IPS DF 6.9 (cell line): ENCODE data around the gene DACT3.

Experiments
- DNase-seq: peaks from one replicate; pipeline ENCODE4 v3.0.0-alpha.2; 2013; ENCODE audit warnings: low read depth, low spot score
- H3K27ac ChIP-seq: one replicate; pipeline ENCODE4 v1.5.1; 2013; ENCODE audit warnings: low read length, control low read depth
- H3K27me3 ChIP-seq: 2 replicates; pipeline ENCODE4 v1.6.1; 2013; ENCODE audit warnings: mild to moderate bottlenecking, low read length; ENCODE audit not compliant: control insufficient read depth, insufficient read depth
- H3K36me3 ChIP-seq: 2 replicates; pipeline ENCODE4 v1.6.1; 2013; ENCODE audit warnings: low read length; ENCODE audit not compliant: control insufficient read depth, insufficient read depth
- H3K4me1 ChIP-seq: 2 replicates; pipeline ENCODE4 v1.6.1; 2013; ENCODE audit warnings: low read length; ENCODE audit not compliant: control insufficient read depth, insufficient read depth
- H3K4me3 ChIP-seq: 2 replicates; pipeline ENCODE4 v1.5.1; 2013; ENCODE audit warnings: mild to moderate bottlenecking, low read length
- H3K9me3 ChIP-seq: 2 replicates; pipeline ENCODE4 v1.6.1; 2013; ENCODE audit warnings: low read length, inconsistent platforms; ENCODE audit not compliant: control insufficient read depth, insufficient read depth
- WGBS: extraction: QIAGEN DNeasy Blood & Tissue Kit; methylation state at CpG from one replicate; pipeline ENCODE4 v1.1.7; 2013; ENCODE audit warnings: mixed read lengths, missing lambda C conversion rate; ENCODE audit not compliant: insufficient read length, insufficient coverage; 5-methylcytosine and 5-hydroxymethylcytosine counted together

Gene DACT3

DNA sequence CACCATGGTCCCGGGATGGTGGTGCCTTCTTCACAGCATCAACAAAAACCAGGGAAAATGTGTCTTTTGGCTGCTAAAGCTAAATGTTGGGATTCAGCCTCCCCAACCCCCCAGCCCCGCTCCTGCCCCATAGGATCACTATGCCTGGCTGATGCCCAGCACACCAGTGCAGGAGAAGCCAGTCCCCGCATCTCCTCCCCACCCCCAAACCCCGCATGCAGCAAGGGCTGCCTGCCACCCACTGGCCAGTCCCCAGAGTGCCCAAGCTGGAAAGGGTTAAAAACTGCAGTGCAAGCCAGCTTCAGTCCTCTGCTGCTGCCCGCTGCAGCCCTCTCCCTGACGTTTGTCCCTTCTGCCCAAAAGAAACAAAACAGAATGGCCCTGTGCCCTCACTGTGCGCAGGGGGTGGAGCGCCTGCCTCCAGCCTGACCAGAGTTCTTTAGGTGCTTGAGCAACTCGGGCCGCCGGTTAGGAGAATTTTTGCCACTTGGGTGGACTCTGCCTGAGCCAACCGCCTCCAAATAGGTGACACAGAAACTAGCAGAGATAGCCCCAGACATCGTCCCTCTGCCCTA is 56.1 kb downstream of the DACT3 start:
- no CpG with 5 or more reads among the region's 13 CpGs for WGBS
- DNase-seq = no peak

DNA sequence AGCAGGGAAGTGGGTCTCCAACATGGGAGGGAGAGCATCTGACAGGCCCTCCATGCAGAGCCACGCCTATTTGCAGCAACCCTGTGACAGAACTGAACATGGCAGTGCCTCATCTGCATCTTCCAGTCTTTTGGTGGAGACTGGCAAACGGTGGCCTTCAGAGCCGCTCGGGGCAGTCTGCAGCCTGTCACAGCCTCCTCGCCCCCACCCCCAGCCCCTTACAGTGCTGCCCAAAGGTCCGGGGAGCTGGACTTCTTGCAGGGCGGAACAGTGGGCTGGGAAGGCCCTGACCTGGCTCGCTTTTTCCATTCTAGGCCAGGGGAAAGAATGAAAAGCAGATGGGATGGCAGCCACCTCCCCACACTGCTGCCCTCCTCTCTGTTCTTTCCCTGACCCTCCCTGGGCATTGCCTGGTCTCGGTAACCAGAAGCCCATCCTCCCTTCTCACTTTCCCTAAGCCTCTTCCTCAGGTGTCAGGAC is 57.2 kb downstream of the DACT3 start:
- no peak for DNase-seq
- Histone ChIP-seq H3K27me3 (no peaks in the 10 kb centered on the region), H3K27ac (no peak overlapping the region), H3K36me3 (peaks cover 19% of the 10 kb centered on the region), H3K9me3 (no peaks in the 10 kb centered on the region), H3K4me3 (no peak overlapping the region), H3K4me1 (peaks cover 3% of the 10 kb centered on the region)
- no CpG with 5 or more reads among the region's 9 CpGs for WGBS

More for the DNA sequence above, 56.1 kb downstream of the DACT3 start:
- Histone ChIP-seq H3K9me3 (no peaks in the 10 kb centered on the region), H3K27me3 (no peaks in the 10 kb centered on the region), H3K4me1 (peaks cover 3% of the 10 kb centered on the region), H3K27ac (no peak overlapping the region), H3K36me3 (peaks cover 27% of the 10 kb centered on the region), H3K4me3 (no peak overlapping the region)

DNA sequence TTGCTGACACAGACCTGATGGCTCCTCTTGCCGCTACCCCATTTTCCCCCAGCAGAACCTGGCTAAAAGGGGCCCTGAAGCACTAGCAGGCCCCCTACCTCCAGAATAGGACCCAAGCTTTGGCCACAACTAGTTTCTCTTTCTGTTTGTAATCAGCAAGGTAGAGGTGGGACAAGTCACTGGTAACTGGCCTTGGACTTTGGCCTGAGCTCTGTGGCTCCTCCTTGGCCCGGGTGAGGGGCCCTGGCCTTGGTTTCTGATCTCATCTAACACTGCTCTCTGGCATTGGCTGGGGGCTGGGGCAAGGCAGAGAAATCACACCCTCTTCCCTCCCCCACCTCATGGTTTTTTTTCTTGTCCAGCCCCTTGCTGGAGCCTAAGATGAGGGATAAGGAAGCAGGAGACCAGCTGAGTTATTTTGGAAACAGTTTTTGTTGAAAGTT is 57.8 kb downstream of the DACT3 start:
- no peak overlapping the region for H3K4me3 ChIP-seq
- peaks cover 3% of the 10 kb centered on the region for H3K4me1 ChIP-seq
- H3K9me3 ChIP-seq = no peaks in the 10 kb centered on the region
- H3K27me3 ChIP-seq = no peaks in the 10 kb centered on the region
- DNase-seq = no peak
- H3K36me3 ChIP-seq = peaks cover 13% of the 10 kb centered on the region
- no peak overlapping the region for H3K27ac ChIP-seq
- WGBS = no CpG with 5 or more reads among the region's 2 CpGs

DNA sequence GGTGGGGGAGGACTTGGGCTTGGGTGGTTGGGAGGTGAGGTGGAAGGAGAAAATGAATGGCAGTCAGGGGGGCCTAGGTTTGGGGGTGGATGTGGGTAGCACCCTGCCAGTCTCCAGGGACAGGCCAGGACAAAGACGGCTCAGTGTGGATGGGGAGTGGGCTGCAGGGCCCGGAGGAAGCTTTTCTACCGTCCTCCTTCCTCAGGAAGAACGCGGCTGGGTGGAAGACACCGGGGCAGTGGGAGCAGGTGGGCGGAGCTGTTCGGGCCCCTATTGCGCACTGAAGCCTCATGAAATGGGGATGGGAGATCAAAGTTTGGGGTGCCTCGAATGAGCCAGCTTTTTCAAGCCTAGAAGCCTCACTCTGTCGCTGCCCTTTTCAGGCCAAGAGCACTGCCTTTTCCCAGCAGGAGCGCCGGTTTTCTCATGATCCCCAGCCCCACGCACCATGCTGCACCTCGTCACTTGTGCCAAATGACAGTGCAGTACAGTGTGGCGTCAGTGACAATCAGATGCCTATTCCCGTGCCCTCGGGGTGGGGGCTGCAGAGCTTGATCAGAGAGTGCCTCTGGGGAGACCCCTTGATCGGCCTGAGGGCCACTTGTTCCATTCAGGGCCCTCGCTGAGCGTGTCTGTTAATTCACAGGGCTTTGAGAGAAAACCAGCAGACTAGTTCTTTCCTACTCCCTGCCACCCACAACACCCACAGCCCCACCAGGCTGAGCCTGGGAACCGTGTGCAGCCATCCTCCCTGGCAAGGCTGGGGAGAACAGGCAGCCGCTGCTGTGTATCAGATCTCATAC is 58.4 kb downstream of the DACT3 start:
- Histone ChIP-seq H3K27me3 (no peaks in the 10 kb centered on the region), H3K27ac (no peak overlapping the region), H3K9me3 (no peaks in the 10 kb centered on the region), H3K36me3 (peaks cover 11% of the 10 kb centered on the region), H3K4me1 (peaks cover 3% of the 10 kb centered on the region), H3K4me3 (peak overlapping the region; percentile 53; the same call in 1 of the 2 replicates)
- no peak for DNase-seq
- no CpG with 5 or more reads among the region's 23 CpGs for WGBS

DNA sequence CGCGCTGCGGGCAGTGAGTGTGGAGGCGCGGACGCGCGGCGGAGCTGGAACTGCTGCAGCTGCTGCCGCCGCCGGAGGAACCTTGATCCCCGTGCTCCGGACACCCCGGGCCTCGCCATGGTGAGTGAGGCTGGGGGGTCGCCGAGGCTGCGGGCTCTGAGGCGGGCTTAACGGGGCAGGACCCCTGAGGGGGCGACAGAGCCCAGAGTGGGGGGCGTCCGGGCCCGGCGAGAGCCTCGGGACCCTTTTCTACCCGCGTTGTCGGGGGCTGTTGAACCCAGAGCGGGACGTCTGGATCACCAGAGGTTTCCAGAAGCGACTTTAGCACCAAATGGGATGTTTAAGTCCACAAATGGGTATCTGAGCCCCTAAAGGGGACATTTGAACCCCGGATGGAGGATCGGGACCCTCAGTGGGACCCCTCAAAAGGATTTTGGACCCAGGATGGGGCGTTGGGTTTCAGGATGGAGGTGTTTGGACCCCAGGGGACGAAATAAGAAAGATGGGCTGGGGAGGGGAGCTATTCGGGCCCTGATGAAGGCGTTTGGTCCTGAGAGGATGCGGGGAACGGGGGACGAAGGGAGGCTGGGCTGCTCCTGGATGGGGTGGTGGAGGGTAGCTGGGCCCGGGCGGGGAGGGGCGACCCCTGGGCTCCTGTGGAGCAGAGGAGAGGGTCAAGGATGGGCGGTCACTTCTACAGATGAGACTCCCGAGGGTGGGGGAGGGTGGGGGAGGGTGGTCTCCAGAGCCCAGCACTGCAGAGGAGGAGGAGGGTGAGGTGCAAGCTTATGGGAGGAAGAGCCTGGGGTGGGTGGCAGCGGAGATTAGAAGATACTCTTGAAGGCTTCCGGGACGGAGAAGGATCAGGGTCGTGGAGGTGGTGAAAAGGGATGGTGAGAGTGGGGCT is 59.4 kb downstream of the DACT3 start, which contains the start of gene CALM3:
Gene CALM3, plus strand, starts transcription at position 13 of the 907 bp plus-strand sequence. Its CDS starts 105 bp downstream, at position 118.
- no peak for DNase-seq
- Histone ChIP-seq H3K9me3 (no peaks in the 10 kb centered on the region), H3K27ac (no peak within 1 kb of the TSS), H3K4me3 (peak within 1 kb of the TSS; percentile 53), H3K4me1 (peaks cover 3% of the 10 kb centered on the region), H3K36me3 (peaks cover 4% of the 10 kb centered on the region; the same call in 1 of the 2 replicates), H3K27me3 (no peaks in the 10 kb centered on the region)
- no CpG with 5 or more reads among the region's 51 CpGs for WGBS

DNA sequence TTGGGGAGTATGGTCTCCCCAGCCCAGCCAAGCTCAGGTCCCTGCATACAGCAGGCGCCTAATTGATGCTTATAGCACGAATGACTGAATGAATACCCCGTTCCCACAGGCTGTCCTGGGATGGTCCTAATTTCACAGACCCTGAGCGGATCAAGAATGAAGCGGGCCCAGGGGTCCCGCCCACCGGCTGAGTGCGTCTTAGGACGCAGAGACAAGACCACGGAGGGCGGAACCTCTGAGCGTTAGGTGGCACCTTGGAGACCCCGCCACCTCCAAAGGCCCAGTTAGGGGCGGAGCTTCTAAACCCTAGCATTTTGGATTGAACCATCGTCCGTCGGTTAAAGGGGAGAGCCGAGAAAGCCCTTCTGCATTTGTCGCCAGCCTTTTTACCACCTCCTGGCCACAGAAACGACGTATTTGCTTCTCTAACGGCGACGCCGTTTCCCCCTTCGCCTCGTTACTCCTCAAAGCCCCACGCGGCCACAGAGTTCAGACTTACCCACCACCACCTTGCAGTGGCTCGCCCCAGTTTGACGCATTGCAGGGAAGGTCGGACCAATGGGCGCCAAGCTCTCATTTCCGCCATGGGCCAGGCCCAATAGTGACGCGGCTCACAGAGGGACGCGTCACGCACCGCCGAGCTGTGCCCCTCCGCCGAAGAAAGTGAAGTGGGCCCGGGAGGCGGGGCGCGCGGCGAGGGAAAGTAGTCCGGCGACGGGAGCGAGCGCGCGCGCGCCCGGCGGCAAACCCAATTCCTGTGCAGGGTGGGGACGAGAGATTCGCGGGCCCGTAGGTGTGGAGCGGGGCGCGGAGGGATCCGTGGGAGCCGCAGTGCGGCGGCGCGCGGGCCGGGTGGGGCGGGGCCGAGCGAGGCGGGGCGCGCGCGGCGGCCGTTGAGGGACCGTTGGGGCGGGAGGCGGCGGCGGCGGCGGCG is 60.3 kb downstream of the DACT3 start:
- WGBS = no CpG with 5 or more reads among the region's 93 CpGs
- DNase-seq = peak; percentile 80
- H3K4me1 ChIP-seq = peaks cover 3% of the 10 kb centered on the region

DNA sequence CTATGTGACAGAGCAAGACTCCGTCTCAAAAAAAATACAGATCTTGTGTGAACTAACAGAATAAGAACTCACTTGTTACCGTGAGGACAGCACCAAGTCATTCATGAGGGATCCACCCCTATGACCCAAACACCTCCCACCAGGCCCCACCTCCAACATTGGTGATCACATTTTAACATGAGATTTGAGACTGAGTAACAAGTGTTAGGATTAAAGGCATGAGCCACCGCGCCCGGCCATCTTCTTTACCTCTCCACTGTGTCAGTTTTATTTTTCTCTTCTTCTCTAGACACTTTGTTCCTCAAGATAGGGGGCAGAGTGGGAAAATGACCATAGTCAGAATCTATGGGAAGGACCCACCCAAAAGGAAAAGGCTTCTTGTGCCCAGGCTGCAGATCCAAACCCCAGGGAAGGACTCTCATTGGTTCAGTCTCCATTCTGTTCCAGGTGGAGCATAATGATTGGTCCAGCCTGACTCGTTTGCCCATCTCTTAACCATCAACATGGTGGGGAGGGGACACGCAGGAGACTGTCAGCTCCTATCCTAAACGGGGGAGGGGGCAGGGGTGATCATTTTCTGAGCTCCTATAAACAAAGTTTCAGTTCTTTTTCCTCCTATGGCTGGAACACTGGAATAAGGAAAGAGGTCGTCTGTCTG is 61.1 kb downstream of the DACT3 start:
- Histone ChIP-seq H3K36me3 (no peaks in the 10 kb centered on the region), H3K4me1 (peaks cover 3% of the 10 kb centered on the region), H3K4me3 (no peak overlapping the region; the same call in 1 of the 2 replicates), H3K27me3 (no peaks in the 10 kb centered on the region), H3K9me3 (no peaks in the 10 kb centered on the region), H3K27ac (no peak overlapping the region)
- no peak for DNase-seq
- WGBS = no CpG with 5 or more reads among the region's 9 CpGs

More for the DNA sequence above, 60.3 kb downstream of the DACT3 start:
- H3K36me3 ChIP-seq = no peaks in the 10 kb centered on the region
- H3K4me3 ChIP-seq = peak overlapping the region; percentile 53; the same call in 1 of the 2 replicates
- no peaks in the 10 kb centered on the region for H3K27me3 ChIP-seq
- H3K9me3 ChIP-seq = no peaks in the 10 kb centered on the region
- no peak overlapping the region for H3K27ac ChIP-seq

DNA sequence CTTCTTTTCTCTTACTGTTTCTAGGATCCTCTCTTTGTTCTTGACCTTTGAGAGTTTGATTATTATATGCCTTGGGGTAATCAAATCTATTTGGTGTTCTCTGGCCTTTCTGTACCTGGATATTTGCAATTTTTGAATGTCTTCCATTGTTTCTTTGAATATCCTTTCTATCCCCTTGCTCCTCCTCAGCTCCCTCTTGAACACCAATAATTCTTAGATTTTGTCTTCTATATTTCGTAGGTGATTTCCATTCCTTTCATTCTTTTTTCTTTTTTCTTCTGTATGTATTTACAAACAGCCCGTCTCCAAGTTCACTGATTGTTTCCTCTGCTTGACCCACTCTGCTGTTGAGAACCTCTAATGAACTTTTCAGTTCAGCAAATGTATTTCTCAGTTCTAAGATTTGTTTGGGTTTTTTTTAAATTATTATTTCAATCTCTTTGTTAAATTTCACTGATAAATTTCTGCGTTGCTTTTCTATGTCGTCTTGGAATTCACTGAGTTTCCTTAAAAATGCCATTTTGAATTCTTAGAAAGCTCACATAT is 62.5 kb downstream of the DACT3 start:
- WGBS = no CpG with 5 or more reads among the region's 4 CpGs
- H3K36me3 ChIP-seq = no peaks in the 10 kb centered on the region

More for the DNA sequence above, 62.5 kb downstream of the DACT3 start:
- Histone ChIP-seq H3K4me3 (no peak overlapping the region), H3K27me3 (no peaks in the 10 kb centered on the region), H3K9me3 (no peaks in the 10 kb centered on the region), H3K27ac (no peak overlapping the region), H3K4me1 (peaks cover 3% of the 10 kb centered on the region)
- no peak for DNase-seq
